HG02798 (cell line): ENCODE data around the gene EZH2.

Experiments
- ATAC-seq: cut with Tn5 transposase; IDR thresholded peaks from one replicate; pipeline ENCODE4 v1.9.1; 2021; ENCODE audit warnings: mild to moderate bottlenecking; ENCODE audit not compliant: unreplicated experiment, poor library complexity

EZH2 gene

DNA sequence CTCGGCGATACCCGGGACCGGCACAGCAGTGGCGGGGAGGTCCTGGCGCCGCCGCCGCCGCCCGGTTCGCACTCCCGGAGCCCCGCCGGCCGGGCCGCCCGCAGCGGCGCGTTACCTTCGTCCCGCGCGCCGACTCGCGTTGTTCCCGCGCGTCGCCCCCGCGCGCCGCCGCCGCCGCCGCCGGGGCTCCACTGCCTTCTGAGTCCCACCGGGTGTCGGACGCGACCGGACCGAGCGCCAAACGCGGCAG is at the start of gene EZH2:
EZH2 (minus strand) TSS at position 243 of the 250 bp plus-strand sequence. CDS start 36,993 bp downstream, outside the sequence.
- no peak for ATAC-seq

DNA sequence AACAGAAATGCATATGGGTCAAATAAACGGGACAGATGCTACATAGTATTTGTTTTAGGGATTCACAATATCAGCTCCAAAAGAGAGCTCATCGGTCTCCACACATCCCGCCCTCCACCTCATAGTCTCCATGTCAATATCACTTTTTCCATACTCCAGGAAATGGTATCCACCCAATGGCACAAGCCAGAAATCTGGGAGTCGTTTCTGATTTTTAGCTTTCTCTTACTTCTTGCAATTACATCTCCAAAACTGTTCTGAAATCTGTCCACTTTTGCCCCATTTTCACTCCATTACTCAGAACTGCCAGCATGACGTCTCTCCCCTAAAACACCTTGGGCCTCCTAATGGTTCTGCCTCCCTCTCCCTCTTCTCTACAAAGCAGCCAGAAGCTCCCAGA is 47.4 kb upstream of the EZH2 start:
- no peak for ATAC-seq

DNA sequence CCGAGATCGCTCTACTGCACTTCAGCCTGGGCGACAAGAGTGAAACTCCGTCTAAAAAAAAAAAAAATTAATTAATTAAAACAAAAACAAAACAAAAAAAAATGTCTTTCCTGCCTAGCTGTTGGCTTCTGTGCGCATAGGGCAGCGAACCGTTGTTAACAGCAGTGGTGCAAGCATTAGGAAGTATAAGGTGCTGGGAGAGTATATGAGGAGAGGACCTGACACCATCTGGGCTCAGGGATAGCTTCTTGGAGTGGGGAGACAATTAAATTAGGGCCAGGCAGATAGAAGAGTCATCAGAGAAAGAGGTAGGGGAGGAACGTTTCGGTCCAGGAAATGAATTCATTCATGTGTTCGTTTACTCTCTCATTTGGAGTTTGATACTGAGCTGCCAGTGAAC is 46.2 kb upstream of the EZH2 start:
- no peak for ATAC-seq

DNA sequence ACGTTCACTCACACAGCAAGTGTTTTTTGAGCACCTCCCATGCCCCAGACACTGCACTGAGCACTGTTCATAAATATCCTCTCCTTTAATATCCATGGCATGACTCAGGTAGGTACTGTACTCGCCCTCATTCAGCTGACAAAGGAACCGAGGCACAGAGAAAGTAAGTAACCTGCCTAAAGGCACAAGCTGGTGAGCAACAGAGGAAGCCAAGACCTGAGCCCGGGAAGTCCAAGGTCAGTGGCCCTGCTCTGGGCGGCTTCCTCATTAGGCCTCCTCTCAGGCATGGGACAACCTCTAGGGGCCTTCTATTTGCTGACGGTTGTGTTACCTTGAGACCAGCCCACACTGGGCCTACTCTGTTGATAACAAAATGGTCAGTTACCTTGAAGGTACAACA is 45.1 kb upstream of the EZH2 start:
- ATAC-seq = no peak

DNA sequence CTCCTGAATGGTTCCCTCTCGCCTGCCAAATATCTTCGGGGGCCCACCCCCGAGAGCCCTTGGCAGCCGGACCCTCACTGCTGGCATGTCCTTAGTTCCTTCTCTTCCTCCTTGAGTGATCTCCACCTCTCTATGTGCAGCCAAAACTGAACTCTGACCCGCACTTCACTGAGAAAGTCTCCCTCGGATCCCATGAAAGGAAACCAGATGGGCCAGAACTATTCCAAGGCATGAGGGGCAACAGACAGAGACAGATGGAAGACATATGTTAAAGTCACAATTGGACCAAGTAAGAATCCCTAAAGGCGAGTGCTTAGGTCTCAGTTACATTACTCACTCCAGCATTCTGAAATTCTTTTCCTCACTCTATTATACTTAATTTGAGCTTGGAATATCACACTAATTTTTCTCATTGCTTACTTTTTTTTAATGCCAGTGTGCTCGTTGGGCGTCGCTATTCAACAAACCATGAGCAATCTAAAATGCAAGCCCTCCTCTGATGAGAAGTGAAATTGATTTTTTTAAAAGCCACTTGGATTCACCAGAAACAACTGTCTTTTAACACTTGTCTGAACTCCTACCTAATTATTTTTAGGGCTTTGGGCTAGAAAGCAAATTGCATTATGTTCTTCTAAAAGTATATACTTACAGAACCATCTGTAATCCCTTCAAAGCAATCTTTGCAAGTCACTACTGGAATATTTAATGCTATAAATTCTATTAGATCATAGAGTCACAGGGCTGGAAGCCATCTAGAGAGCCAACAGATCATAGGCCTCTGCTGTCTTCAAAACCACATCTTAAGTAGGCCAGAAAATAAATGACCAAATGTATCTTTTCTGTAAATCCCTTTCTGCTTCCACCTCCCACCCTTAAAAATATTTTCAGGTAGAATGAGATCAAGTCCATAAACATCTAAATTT is 43.3 kb upstream of the EZH2 start:
- peak; percentile 11 for ATAC-seq

DNA sequence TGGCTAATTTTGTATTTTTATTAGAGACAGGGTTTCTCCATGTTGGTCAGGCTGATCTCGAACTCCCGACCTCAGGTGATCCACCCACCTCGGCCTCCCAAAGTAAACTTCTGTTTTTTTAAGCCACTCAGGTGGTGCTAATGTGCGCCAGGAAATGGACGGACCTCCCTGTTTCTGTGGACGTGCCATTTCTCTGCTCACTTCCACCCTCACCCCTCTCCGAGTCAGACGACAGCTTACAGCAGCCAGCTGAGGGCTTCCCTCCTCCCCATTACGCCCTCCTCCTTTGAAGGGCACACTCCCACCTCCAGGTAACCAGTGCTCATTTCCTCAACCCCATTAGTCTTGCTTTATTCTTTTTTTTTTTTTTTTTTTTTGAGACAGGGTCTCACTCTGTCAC is 41.7 kb upstream of the EZH2 start:
- ATAC-seq = no peak

DNA sequence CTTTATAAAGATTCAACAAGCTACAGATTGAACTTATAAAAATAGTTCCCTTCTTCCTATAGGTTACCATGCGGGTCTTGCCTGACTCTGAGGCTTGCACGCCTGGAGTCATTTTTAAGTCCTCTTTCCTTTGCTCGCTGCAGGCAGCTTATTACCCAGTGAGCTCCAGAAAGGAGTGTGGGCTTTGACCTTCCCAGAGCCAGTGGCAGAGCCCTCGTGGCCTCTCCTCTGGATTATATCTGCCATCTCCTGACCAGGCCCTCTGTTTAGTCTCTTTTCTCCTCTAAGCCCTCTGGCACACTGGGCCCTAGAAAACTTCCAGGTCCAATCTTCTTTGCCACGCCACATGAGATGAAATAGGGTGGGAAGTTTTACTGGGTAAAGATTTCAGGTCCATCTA is 39.9 kb upstream of the EZH2 start:
- ATAC-seq = no peak

DNA sequence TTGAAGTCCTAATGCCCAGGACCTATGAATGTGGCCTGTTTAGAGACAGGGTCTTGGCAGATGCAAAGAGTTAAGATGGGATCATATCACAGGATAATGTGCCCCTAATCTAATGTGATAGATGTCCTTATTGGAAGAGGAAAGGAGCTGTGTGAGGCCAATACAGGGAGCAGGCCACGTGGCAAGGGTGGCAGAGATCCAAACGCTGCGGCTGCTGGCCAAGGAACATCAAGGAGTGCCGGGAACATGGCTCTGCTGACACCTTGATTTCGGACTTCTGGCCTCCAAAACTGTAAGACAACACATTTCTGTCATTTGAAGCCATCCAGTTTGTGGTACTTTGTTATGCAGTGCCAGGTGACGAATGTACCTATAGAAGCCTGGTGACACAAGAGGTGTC is 37.7 kb upstream of the EZH2 start:
- no peak for ATAC-seq

DNA sequence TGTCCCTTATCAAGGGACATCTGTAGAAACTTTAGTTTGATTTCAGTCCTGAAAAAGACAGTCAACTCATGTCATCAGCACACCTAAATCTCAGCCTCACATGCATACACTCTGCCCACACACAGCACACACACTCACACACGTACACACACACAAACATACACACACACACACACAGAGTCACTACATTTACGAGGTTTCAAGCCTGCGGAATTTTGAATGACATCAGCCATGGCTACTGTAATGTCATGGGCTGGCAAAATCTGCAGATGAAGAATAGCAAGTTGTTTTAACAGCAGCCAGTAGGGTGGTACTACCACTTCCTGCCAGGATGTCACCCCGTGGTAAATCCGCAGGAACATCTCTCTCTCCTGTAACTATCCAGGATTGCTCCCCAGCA is 37.1 kb upstream of the EZH2 start:
- no peak for ATAC-seq

DNA sequence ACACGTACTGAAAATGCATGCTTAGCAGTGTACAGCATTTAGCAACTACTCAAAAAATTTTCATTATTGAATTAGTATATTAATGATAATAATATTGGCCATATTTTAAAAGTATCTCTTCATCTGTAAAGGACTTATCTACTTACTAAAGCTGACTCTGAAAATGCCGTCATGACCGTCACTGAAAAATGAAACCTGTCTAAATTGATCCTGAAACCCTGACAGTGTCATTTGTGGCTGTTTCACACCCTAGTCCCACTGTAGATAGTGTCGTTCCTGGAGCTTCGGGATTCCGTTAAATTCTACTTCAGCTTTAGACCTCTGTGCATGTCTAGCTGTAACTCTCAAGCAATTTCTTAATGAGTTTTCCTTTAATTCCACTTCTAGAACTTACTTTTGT is 35.8 kb upstream of the EZH2 start:
- peak; percentile 75 for ATAC-seq

DNA sequence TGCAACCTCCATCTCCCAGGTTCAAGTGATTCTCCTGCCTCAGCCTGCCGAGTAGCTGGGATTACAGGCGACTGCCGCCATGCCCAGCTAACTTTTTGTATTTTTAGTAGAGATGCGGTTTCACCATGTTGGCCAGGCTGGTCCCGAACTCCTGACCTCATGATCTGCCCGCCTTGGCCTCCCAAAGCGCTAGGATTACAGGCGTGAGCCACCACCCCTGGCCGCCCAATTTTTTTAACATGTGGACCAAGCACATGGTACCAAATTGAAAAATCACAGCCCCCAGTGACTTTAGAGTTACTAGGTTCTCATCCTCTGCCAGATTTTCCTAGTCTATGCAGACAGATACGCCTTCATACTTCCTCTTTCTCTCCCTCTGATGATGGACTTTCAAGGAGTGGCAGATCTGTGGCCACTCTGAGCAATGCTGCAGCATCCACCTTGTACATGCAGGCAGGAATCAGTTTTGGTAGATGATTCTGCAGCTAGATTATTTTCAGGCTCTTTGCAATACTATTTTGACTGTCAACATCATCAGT is 34.0 kb upstream of the EZH2 start:
- ATAC-seq = no peak

DNA sequence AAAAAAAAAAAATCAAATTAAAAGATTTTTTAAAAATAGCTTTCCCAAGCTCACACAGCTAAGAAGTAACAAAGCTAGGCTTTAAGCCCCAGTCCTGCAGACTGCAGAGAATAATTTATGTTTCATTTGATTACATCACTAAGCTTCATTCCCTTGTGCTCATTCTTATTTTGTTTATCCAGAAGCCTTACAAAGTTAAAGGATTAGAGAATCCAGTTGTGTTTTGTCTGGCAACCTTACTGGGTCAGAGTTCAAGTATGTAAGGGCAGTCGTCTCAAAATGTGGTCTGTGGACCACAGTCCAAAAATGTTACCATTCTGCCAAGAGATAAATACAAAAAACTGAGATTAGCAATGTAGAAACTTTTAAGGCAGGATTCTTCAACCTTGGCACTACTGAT is 32.1 kb upstream of the EZH2 start:
- no peak for ATAC-seq

DNA sequence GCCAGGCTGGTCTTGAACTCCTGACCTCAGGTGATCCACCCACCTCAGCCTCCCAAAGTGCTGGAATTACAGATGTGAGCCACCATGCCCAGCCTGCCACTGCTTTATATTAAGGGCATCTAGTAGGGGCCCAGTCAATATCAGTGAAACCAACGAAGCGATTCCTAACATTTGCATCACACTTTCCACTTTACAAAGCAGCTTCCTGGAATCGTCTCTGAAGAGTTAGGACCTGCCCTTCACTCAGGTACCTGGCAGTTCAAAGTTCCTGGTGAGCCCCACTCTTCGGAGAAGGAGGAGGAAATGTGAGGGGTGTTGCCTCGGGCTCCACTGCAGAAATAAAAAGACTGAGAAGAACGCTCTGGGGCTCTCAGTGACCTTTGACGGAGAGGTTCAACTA is 31.1 kb upstream of the EZH2 start:
- no peak for ATAC-seq

DNA sequence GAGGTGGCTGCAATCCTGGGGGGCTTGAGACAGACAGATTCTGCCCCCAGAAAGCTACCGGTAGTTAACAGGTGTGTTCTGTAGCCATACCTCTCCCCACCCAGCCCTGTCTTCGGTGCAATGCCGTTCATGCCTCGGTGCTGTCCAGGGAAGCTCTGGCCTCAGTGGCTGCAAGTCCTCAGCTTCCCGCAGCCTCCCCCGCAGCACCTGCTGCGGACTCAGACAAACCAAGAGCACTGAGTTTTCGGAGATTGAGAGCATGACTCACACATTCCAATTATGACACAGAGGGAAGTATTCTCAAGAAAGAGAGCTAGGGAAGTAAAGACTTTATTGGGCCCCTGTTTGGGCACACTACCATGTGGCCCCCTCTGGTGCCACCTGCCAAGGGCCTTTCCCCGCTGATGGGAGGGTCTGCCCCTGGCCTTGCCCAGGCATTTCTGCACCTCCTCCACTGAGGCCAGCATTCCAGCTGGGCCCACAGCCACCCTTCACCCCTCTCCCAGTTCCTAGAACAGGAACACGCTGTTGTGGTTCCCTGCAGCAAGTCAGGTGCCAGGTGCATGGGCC is 30.2 kb upstream of the EZH2 start:
- ATAC-seq = peak; percentile 68

DNA sequence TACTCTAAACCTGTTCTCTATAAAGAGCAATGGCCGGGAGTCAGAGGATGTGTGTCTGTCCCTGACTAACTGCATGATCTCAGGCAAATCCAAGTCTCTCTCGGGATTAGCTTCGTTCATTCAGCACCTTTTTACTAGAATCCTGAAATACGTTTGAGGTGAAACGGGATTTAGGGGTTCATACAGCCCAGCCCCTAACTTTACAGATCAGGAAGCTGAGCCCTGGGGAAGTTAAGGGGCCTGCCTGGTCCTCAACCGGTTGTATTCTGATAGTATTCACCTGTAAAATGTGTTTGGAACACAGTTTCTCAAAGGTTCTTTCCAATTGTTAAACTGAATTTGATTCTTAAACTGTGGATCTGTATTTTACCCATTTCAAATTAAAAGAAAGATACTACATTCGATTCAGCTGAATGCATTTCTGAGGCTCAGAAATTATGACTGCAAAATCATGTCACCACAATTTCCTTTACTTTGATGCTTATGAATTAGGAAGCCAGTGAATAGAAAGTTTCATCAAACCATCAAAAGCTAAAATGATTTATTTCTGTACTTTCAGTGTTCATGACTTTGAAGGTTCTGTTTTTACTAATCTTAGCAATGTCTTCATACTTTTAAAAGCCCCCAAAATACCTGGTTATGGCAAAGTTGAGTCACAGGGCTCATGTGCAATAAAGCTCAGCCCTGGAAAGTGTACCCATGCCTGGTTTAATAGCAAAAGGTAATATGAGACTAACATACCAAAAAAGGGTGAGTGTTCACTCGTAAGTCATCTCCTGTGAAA is 28.9 kb upstream of the EZH2 start:
- peak; percentile 61 for ATAC-seq

DNA sequence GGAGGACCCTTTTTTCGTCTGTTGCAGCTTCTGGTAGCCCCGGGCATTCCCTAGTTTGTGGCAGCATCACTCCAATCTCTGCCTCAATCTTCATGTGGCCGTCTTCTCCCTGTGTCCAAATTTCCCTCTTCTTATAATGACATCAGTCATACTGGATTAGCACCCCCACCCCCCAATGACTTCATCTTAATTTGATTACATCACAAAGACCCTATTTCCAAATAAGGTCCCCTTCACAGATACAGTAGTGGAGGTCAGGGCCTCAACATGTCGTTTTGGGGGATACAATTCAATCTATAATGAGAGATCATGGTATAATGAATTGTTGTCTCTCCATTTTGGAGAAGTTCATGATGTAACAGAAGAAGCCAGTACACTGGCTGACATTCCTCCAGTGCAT is 28.1 kb upstream of the EZH2 start:
- ATAC-seq = no peak

DNA sequence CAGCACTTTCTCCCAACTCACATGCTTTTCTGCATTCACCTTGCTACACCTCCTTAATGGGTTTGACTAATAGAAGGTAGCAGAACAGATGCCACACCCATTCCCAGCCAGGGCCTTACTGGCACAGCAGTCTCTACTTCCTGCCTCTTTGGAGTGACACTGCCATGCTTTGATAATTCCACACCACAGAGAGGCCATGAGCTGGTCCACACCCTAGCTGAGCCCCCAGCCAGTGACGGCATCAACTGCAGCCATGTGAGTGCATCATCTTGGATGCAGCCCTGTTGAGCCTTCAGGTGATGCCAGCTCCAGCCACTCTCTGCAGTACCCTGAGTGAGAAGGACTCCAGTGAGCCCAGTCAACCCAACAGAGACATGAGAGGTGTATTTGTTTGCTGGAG is 27.5 kb upstream of the EZH2 start:
- no peak for ATAC-seq

DNA sequence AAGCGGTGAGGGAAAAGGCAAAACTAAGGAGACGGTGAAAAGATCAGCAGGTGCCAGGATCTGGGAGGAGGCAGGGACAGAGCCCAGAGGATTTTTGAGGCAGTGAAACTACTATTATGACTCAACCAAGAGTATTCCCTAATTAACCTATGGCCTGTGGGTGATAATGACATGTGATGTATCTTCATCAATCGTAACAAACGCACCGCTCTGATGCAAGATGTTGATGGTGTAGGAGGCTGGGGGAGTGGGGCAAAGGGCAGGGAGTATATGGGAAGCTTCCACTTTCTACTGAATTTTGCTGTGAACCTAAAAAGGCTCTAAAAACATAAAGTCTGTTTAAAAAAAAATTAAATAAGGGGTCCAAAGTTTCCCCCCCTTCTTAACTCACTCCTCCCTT is 25.5 kb upstream of the EZH2 start:
- ATAC-seq = no peak

DNA sequence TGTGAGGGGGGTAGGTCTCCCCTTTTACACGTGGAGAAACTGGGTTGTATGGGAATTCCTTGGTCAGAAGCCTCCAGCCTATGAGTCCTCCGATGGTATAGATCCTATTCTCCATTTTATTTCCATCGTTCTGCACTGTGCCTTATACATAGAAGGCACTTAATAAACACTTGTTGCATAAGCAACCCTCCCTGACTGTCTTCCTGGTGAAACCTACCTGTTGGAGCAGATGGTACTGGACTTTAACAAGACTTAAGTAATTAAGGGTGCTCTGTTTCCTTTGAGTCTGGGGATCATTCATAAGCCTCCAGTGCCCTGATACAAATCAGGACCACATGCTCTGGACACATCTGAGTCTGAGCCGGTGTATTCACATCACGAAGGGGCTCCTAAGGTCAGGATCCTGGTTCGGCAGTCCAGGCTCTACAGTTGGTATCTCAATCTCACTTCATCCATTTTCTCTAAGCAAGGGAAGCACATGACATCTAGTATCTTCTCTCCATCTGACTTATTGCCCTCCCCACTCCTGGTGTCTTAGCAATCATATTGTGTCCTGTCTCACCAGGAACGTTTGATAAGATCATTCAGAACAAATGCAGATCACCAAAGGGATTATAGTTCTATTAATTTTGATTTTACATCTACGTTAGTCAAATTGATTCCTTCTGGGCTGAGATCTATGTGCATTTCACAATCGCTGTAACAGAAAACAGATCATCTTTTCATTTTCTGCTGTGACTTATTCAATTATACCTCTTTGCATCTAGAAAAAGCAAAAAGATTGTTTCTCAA is 22.8 kb upstream of the EZH2 start:
- ATAC-seq = no peak

DNA sequence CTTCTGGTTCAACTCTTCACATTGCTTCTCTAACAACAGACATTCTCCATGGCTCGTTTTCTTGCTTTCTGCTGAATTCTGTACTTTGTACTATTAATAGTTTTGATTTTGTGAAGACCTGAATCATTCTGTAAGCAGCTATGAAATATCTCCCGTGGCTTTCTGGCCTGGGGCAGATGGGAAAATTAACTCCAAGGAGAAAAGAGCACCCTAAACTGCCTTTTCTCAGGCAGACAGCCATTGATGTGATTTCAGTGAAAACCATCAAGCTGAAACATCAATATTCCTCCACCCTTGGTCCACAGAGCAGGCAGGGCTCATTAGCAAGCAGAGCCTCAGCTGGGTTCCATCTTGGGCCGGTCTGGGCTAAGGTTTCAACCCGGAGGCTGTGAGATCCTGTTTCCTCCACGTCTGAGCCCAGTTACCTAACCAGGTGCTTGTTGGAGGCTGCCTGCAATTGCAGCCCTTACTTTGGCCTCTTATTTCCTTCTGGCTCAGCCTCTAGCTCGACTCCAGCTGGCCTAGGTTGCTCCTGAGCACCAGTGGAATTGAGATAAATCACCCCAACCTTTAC is 21.1 kb upstream of the EZH2 start:
- ATAC-seq = no peak
